Thyroid gland (tissue), 4 donors: ENCODE data around the gene TOP1. TPM values are rescaled to one million over a fixed set of nuclear protein-coding genes. Genes with fewer than 3 reads are reported as not detected.
A peak's percentile ranks its signal among the peaks of the same experiment; 100 is the strongest.

ENCODE experiments used
- DNase-seq, 2 donors: peaks; one replicate each; pipeline ENCODE4 v3.0.0-alpha.2; 2019
- H3K27ac ChIP-seq, 3 donors: fragments of 200-600 bp; sonication (generic); 1 replicate in 2 of 3; 2 replicates in 1 of 3; pipeline ENCODE4 v1.5.1; 2016 to 2019; ENCODE audit warnings: mild to moderate bottlenecking in 1 of 3, moderate library complexity in 1 of 3
- H3K27me3 ChIP-seq: fragments of 200-600 bp; sonication (generic); one replicate; pipeline ENCODE4 v1.5.1; 2019
- H3K36me3 ChIP-seq, 2 donors: fragments of 200-600 bp; sonication (generic); one replicate each; pipeline ENCODE4 v1.5.1; 2016 to 2019
- H3K4me1 ChIP-seq, 2 donors: fragments of 200-600 bp; sonication (generic); one replicate each; pipeline ENCODE4 v1.5.1; 2017 to 2019
- H3K4me3 ChIP-seq, 3 donors: fragments of 200-600 bp; sonication (generic); replicated peaks in 1 of 3; 1 replicate in 2 of 3; 2 replicates in 1 of 3; pipeline ENCODE4 v1.5.1; 2016; ENCODE audit warnings: mild to moderate bottlenecking in 1 of 3
- H3K9me3 ChIP-seq: fragments of 200-600 bp; sonication (generic); one replicate; pipeline ENCODE4 v1.5.1; 2017
- POLR2A ChIP-seq, 2 donors: fragments of 450-650 bp; IDR thresholded peaks; one replicate each; pipeline ENCODE4 v1.6.1; 2017; ENCODE audit warnings: antibody characterized with exemption in 2 of 2, mild to moderate bottlenecking in 2 of 2, moderate library complexity in 1 of 2
- WGBS, 2 donors: methylation state at CpG; one replicate each; pipeline ENCODE4 v1.1.5; 2017; 5-methylcytosine and 5-hydroxymethylcytosine counted together
- intact Hi-C: fragments of 100-400 bp; cut with DNase I; formaldehyde crosslinking; loops from one replicate; pipeline ENCODE4 v1.15.1; 2023
- total RNA-seq, 4 donors: library from RNA; depleted of rRNA; stranded (reverse); fragments of >200 nt; gene quantifications; one replicate each; pipeline ENCODE4 v1.2.3, GENCODE V29; 2016
- TF ChIP-seq, protein P1 (sequence below), 6 experiments: fragments of 200-600 bp in 3 of 6; fragments of 450-650 bp in 3 of 6; sonication (generic) in 3 of 6; IDR thresholded peaks; one replicate each; pipeline ENCODE4 v1.5.1; 2016 to 2019; ENCODE audit warnings: antibody characterized with exemption in 6 of 6, mild to moderate bottlenecking in 2 of 6, inconsistent platforms in 1 of 6, moderate library complexity in 1 of 6

The TOP1 gene
- total RNA-seq, 4 donors from 2014 or later = 31.3 to 46.3 (median 41.4) TPM

DNA sequence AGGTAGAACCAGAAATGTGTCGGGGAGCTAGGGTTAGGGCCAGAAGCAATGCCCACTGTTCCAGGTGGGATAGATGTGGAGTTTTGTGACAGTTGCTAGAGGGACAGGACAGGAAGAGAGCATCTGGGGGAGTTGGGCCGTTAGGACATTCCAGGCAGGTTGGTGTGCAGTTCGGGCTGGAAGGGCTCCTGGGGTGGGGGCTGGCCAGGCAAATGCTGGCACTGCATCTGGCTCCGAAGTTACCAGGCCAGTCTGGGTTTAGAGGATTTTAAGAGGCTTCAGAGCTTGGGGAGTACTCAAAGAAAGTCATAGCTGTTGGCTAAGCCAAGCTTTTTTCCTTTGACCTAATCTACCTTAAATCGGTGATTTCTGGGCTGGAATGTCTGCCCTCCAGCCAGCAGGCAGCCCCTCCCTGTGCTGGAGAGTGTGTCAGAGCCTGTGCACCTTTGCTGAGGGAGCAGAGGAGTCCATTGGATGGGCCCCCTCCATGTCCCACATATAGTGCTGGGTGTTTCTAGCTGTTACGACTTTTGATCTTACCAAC is 129.5 kb downstream of the TOP1 start:
- H3K4me1 ChIP-seq = peaks cover 55 to 81% of the 10 kb centered on the region in 2 donors

DNA sequence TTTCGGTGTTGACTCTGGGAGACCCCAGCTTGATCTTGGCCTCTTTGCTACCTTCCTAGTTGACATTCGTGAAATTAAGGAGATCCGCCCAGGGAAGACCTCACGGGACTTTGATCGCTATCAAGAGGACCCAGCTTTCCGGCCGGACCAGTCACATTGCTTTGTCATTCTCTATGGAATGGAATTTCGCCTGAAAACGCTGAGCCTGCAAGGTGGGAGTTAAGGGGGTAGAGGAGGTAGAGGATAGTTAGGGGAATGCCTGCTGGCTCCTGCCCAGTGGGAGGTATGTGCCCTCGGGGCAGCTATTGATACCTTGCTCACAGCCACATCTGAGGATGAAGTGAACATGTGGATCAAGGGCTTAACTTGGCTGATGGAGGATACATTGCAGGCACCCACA is 130.9 kb downstream of the TOP1 start:
- H3K9me3 ChIP-seq = no peaks in the 10 kb centered on the region
- no peak overlapping the region for H3K4me3 ChIP-seq
- TF ChIP-seq, protein P1, sequence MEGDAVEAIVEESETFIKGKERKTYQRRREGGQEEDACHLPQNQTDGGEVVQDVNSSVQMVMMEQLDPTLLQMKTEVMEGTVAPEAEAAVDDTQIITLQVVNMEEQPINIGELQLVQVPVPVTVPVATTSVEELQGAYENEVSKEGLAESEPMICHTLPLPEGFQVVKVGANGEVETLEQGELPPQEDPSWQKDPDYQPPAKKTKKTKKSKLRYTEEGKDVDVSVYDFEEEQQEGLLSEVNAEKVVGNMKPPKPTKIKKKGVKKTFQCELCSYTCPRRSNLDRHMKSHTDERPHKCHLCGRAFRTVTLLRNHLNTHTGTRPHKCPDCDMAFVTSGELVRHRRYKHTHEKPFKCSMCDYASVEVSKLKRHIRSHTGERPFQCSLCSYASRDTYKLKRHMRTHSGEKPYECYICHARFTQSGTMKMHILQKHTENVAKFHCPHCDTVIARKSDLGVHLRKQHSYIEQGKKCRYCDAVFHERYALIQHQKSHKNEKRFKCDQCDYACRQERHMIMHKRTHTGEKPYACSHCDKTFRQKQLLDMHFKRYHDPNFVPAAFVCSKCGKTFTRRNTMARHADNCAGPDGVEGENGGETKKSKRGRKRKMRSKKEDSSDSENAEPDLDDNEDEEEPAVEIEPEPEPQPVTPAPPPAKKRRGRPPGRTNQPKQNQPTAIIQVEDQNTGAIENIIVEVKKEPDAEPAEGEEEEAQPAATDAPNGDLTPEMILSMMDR (IDR thresholded peaks at IDR 0.05) = no peak
- no peak for TF ChIP-seq POLR2A (IDR thresholded peaks at IDR 0.05)
- intact Hi-C loops = no loop called here
- no peak for DNase-seq
- peaks cover 41 to 68% of the 10 kb centered on the region in 2 donors for H3K4me1 ChIP-seq
- peaks cover 23 to 36% of the 10 kb centered on the region in 2 donors for H3K36me3 ChIP-seq
- H3K27ac ChIP-seq = peak overlapping the region; percentile 16 to 72 (median 30)
- no peaks in the 10 kb centered on the region for H3K27me3 ChIP-seq
- WGBS, 2 donors = 70 to 83% methylated on average over 10 of the region's 10 CpGs

More for the DNA sequence above, 129.5 kb downstream of the TOP1 start:
- peaks cover 9 to 22% of the 10 kb centered on the region in 2 donors for H3K36me3 ChIP-seq
- WGBS, 2 donors = 43 to 55% methylated on average over 6 of the region's 6 CpGs
- H3K27ac ChIP-seq = peak overlapping the region; percentile 37 to 72 (median 61)
- no peaks in the 10 kb centered on the region for H3K27me3 ChIP-seq
- H3K4me3 ChIP-seq = no peak overlapping the region
- intact Hi-C loops = no loop called here
- TF ChIP-seq, protein P1 (IDR thresholded peaks at IDR 0.05) = no peak
- no peak for TF ChIP-seq POLR2A (IDR thresholded peaks at IDR 0.05)
- no peaks in the 10 kb centered on the region for H3K9me3 ChIP-seq
- peak; percentile 58 to 67 for DNase-seq

DNA sequence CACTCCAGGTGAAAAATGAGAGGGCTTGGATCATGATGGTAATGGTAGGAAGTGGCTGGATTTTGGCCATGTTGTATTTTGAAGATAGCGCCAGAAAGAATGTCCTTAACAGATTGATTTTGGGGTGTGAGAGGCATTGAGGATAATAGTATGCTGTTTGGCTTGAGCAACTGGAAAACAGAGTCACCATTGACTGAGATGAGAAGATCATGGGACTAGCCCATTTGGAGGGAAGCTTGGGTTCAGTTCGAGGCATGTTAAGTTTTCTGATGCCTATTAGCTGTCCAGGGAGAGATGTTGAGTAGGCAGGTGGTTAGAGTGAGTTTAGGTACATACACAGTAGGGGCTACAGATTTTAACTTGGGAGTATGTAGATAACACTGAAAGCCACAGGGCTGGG is 132.1 kb downstream of the TOP1 start:
- Histone ChIP-seq H3K9me3 (no peaks in the 10 kb centered on the region), H3K27me3 (no peaks in the 10 kb centered on the region), H3K27ac (peak overlapping the region in 1 of 3 donors; percentile 72), H3K4me1 (peaks cover 35 to 56% of the 10 kb centered on the region in 2 donors), H3K36me3 (peaks cover 32 to 47% of the 10 kb centered on the region in 2 donors), H3K4me3 (no peak overlapping the region)
- DNase-seq = no peak
- intact Hi-C loops = loop anchor here (10.0 kb wide), 1 partner anchor 254 kb away; no protein-coding TSS in a partner anchor
- WGBS, 2 donors = 91 to 97% methylated on average over 2 of the region's 2 CpGs
- TF ChIP-seq POLR2A (IDR thresholded peaks at IDR 0.05) = no peak
- TF ChIP-seq, protein P1 (IDR thresholded peaks at IDR 0.05) = no peak

DNA sequence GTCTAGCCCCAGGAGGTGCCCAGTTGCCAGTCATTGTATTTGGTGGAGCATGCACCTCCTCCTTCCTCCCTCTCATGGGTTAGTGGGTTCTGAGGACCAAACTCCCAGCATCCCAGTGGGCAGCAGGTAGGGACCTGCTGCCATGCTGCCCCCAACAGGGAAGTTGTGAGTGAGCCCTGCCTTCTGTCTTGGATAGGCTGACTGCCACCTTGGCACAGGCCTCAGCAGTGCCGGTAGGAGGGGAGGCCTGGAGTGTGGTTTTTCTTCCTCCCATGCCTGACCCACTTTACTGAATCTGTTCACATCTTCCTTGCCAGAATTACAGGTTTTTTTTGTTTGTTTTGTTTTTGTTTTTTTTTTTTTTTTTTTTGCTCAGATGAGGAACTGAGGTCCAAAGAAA is 133.3 kb downstream of the TOP1 start:
- intact Hi-C loops = loop anchor here (10.0 kb wide), 1 partner anchor 253 kb away; no protein-coding TSS in a partner anchor
- H3K4me1 ChIP-seq = peaks cover 30 to 44% of the 10 kb centered on the region in 2 donors
- TF ChIP-seq POLR2A (IDR thresholded peaks at IDR 0.05) = no peak
- TF ChIP-seq, protein P1 (IDR thresholded peaks at IDR 0.05) = no peak
- no peaks in the 10 kb centered on the region for H3K27me3 ChIP-seq
- H3K4me3 ChIP-seq = no peak overlapping the region
- peak overlapping the region in 2 of 3 donors; percentile 63 to 72 for H3K27ac ChIP-seq
- WGBS, 2 donors = 13 to 24% methylated on average over 1 of the region's 1 CpG
- H3K9me3 ChIP-seq = no peaks in the 10 kb centered on the region
- H3K36me3 ChIP-seq = peaks cover 44 to 59% of the 10 kb centered on the region in 2 donors
- DNase-seq = peak; percentile 65 to 73

DNA sequence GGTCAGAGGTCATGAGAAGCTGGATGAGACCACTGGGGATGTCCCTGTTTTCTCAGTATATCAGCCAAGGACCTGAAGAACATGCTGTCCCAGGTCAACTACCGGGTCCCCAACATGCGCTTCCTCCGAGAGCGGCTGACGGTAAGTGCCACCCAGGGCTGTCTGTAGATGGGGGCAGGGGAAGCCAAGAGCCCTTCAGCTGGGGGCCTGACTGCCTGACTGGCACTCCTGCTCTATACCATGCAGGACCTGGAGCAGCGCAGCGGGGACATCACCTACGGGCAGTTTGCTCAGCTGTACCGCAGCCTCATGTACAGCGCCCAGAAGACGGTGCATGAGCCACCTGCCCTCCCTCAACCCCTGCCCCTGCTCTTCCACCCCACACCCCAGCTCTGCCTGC is 133.8 kb downstream of the TOP1 start:
- intact Hi-C loops = loop anchor here (10.0 kb wide), 1 partner anchor 252 kb away; no protein-coding TSS in a partner anchor
- Histone ChIP-seq H3K4me3 (no peak overlapping the region), H3K27me3 (no peaks in the 10 kb centered on the region), H3K36me3 (peaks cover 49 to 64% of the 10 kb centered on the region in 2 donors), H3K4me1 (peaks cover 25 to 39% of the 10 kb centered on the region in 2 donors), H3K27ac (peak overlapping the region in 2 of 3 donors; percentile 63 to 72), H3K9me3 (no peaks in the 10 kb centered on the region)
- TF ChIP-seq POLR2A (IDR thresholded peaks at IDR 0.05) = no peak
- TF ChIP-seq, protein P1 (IDR thresholded peaks at IDR 0.05) = no peak
- 92 to 98% methylated on average over 10 to 11 of the region's 11 CpGs for WGBS, 2 donors
- no peak for DNase-seq
